SK-N-SH treated with all-trans-retinoic acid at 6 μM for 48 hours (cell line): ENCODE measurements around the gene CYP2E1.

Experiments used
- RARB ChIP-seq: fragments of 250-450 bp; sonication (Bioruptor Pico); IDR thresholded peaks from 2 replicates; pipeline ENCODE4 v1.8.0; 2021; ENCODE audit warnings: mild to moderate bottlenecking, moderate library complexity
- SNAI2 ChIP-seq: fragments of 250-450 bp; sonication (Bioruptor Pico); IDR thresholded peaks from 2 replicates; pipeline ENCODE4 v1.5.0; 2020; ENCODE audit warnings: mild to moderate bottlenecking, moderate library complexity
- TOX ChIP-seq: fragments of 250-450 bp; sonication (Bioruptor Pico); IDR thresholded peaks from 2 replicates; pipeline ENCODE4 v1.8.0; 2021; ENCODE audit warnings: mild to moderate bottlenecking, moderate library complexity, borderline replicate concordance
- ZC3H10 ChIP-seq: fragments of 250-450 bp; sonication (Bioruptor Pico); IDR thresholded peaks from 2 replicates; pipeline ENCODE4 v1.5.1; 2021; ENCODE audit warnings: mild to moderate bottlenecking, moderate library complexity
- ZNF565 ChIP-seq: fragments of 450-650 bp; formaldehyde crosslinking; conservative IDR thresholded peaks from 2 replicates; pipeline ENCODE4 v1.5.0; 2020; ENCODE audit warnings: low read depth, mild to moderate bottlenecking, moderate library complexity

DNA sequence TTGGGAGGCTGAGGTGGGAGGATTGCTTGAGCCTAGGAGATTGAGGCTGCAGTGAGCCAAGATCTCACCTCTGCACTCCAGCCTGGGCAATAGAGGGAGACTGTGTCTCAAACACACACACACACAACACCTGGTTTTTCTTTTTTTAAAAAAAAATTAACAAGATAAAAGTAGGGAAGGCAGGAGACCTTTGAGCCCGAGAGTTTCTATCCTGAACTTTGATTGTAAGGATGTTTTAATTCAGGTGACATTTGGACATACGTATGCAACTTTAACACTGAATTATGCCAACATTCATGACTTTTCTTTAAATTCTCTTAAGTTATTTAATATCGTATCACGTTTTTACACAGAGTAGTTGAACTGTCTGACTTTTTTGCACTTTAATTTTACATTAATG is 11.7 kb upstream of the CYP2E1 start:
- TF ChIP-seq RARB = no peak
- no peak for TF ChIP-seq ZC3H10
- no peak for TF ChIP-seq ZNF565 (CRISPR knock-in tag)
- no peak for TF ChIP-seq SNAI2 (CRISPR knock-in tag)
- no peak for TF ChIP-seq TOX (CRISPR knock-in tag)
